Measurements from ENCODE around the gene GNAS-AS1. TPM values are rescaled to one million over a fixed set of nuclear protein-coding genes. Genes with fewer than 3 reads are reported as not detected.

The GNAS-AS1 gene
- under 1 TPM in 1 of 4 donors, not detected in 3; 0.19 TPM for total RNA-seq

DNA sequence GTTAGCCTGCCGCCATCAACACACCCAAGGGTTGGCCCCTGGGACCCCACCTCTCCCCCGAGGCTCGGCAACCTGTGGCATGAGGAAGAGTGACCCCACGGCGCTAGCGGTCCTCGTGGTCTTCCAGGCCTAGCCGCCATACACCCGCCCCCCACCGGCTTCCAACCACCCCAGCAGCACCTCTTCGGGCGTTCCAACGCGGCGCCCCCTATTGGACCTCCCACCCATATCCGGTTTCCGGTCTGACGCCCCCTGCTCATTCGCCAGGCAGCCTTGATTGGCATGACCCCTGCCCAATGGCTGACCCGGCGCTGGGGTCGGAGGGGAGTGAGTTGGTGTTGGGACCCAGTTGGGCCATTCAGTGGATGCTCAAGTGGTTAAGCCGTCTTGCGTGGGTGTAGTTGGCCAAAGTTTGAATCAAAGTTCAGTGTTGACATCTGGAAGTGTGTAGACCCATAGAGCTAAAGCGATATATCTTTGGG is at the start of gene GNAS-AS1:
Gene GNAS-AS1, minus strand, starts transcription at position 210 of the 482 bp plus-strand sequence.
- TF ChIP-seq EP300 (IDR thresholded peaks at IDR 0.05) (no peak), POLR2A (IDR thresholded peaks at IDR 0.05) (no peak), POLR2AphosphoS5 (IDR thresholded peaks at IDR 0.05) (no peak), CTCF (IDR thresholded peaks at IDR 0.05) (peak in 1 of 4 experiments; percentile 23)
- WGBS, 2 donors (ENCODE audit: low coverage in 1 of 2) = 32 to 49% methylated on average over 5 to 8 of the region's 25 CpGs
- Histone ChIP-seq H3K36me3 (no peaks in the 10 kb centered on the region), H3K4me1 (peaks cover 0 to 39% (median 8%) of the 10 kb centered on the region in 3 donors), H3K27me3 (peaks cover 77% of the 10 kb centered on the region), H3K4me3 (peak within 1 kb of the TSS; percentile 31 to 46), H3K27ac (peak within 1 kb of the TSS in 1 of 4 donors; percentile 19), H3K9me3 (no peaks in the 10 kb centered on the region)
- peak; percentile 68 for ATAC-seq

DNA sequence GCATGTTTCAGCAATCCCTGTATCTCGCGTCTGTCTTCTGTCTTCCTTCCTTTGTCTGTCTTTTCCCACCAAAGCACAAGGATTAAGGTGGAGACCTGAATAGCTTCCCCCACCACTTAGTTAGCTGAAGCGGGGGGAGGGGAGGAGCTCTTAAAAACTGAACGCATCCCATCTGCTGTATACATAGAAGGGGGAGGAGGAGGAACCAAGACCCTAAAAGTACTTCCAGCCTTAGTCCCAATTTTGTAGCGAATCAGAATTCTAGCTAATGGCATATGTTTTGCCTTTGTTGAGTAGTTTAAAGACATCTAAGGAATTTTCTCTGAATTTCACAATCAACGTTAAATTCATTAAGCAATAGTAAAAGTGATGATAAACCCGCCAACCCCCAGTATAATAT is 49.7 kb upstream of the GNAS-AS1 start:
- Histone ChIP-seq H3K27me3 (no peaks in the 10 kb centered on the region), H3K27ac (no peak overlapping the region), H3K36me3 (peaks cover 0 to 29% of the 10 kb centered on the region in 2 donors), H3K4me3 (no peak overlapping the region), H3K9me3 (no peaks in the 10 kb centered on the region), H3K4me1 (peaks cover 9 to 99% (median 36%) of the 10 kb centered on the region in 3 donors)
- no peak for ATAC-seq
- TF ChIP-seq EP300 (IDR thresholded peaks at IDR 0.05) (no peak), POLR2A (IDR thresholded peaks at IDR 0.05) (no peak), CTCF (IDR thresholded peaks at IDR 0.05) (no peak), POLR2AphosphoS5 (IDR thresholded peaks at IDR 0.05) (no peak)
- WGBS, 2 donors (ENCODE audit: low coverage in 1 of 2) = 49 to 67% methylated on average over 7 of the region's 7 CpGs

GRCh38 chr20:58899512-58899911 is 48.8 kb upstream of the GNAS-AS1 start:
- 72 to 83% methylated on average over 5 to 10 of the region's 10 CpGs for WGBS, 2 donors (ENCODE audit: low coverage in 1 of 2)
- no peaks in the 10 kb centered on the region for H3K9me3 ChIP-seq
- no peak overlapping the region for H3K27ac ChIP-seq
- no peaks in the 10 kb centered on the region for H3K27me3 ChIP-seq
- ATAC-seq = no peak
- peaks cover 0 to 20% of the 10 kb centered on the region in 2 donors for H3K36me3 ChIP-seq
- H3K4me3 ChIP-seq = no peak overlapping the region
- H3K4me1 ChIP-seq = peaks cover 9 to 99% (median 45%) of the 10 kb centered on the region in 3 donors
- TF ChIP-seq POLR2AphosphoS5 (IDR thresholded peaks at IDR 0.05) (no peak), EP300 (IDR thresholded peaks at IDR 0.05) (no peak), POLR2A (IDR thresholded peaks at IDR 0.05) (no peak), CTCF (IDR thresholded peaks at IDR 0.05) (no peak)

GRCh38 chr20:58898629-58899408 is 48.1 kb upstream of the GNAS-AS1 start:
- H3K27me3 ChIP-seq = no peaks in the 10 kb centered on the region
- no peak for ATAC-seq
- peaks cover 9 to 99% (median 52%) of the 10 kb centered on the region in 3 donors for H3K4me1 ChIP-seq
- no peak overlapping the region for H3K4me3 ChIP-seq
- H3K9me3 ChIP-seq = no peaks in the 10 kb centered on the region
- TF ChIP-seq POLR2A (IDR thresholded peaks at IDR 0.05) (no peak), POLR2AphosphoS5 (IDR thresholded peaks at IDR 0.05) (no peak), CTCF (IDR thresholded peaks at IDR 0.05) (no peak), EP300 (IDR thresholded peaks at IDR 0.05) (no peak)
- H3K27ac ChIP-seq = peak overlapping the region in 2 of 4 donors; percentile 3 to 31
- peaks cover 0 to 13% of the 10 kb centered on the region in 2 donors for H3K36me3 ChIP-seq
- WGBS, 2 donors (ENCODE audit: low coverage in 1 of 2) = 37 to 59% methylated on average over 4 to 12 of the region's 15 CpGs
